GM23338 (cell line): Measurements from ENCODE around the gene ABHD6. TPM values are rescaled to one million over a fixed set of nuclear protein-coding genes. Genes with fewer than 3 reads are reported as not detected.
"Not testable (repeated sequence)": the region's sequence is repeated elsewhere in the genome, so short reads cannot be mapped to it uniquely, and the experiment has no call there.

Experiments used
- ATAC-seq: fragments of 200-7000 bp; cut with Tn5 transposase; 3 replicates; pipeline ENCODE4 v1.9.1; 2020
- DNase-seq: peaks from one replicate; pipeline ENCODE4 v3.0.0-alpha.2; 2015; ENCODE audit warnings: low spot score
- H2AFZ ChIP-seq: fragments of 200-600 bp; sonication (generic); 2 replicates; pipeline ENCODE4 v1.8.0; 2016; ENCODE audit warnings: antibody characterized with exemption, mild to moderate bottlenecking, moderate library complexity
- H3F3A ChIP-seq: fragments of 200-600 bp; sonication (generic); replicated peaks from 2 replicates; pipeline ENCODE4 v1.8.0; 2017; ENCODE audit warnings: antibody characterized with exemption, mixed run types, low read depth
- H3K27ac ChIP-seq: fragments of 200-600 bp; sonication (generic); 2 replicates; pipeline ENCODE4 v1.6.1; 2016; ENCODE audit warnings: low read depth
- H3K27me3 ChIP-seq: fragments of 200-600 bp; sonication (generic); 2 replicates; pipeline ENCODE4 v1.8.0; 2016; ENCODE audit warnings: mild to moderate bottlenecking, mixed run types, moderate library complexity; ENCODE audit not compliant: insufficient read depth
- H3K36me3 ChIP-seq: fragments of 200-600 bp; sonication (generic); 2 replicates; pipeline ENCODE4 v1.8.0; 2016; ENCODE audit warnings: mild to moderate bottlenecking; ENCODE audit not compliant: insufficient read depth
- H3K4me1 ChIP-seq: fragments of 200-600 bp; sonication (generic); 2 replicates; pipeline ENCODE4 v1.8.0; 2016; ENCODE audit warnings: mild to moderate bottlenecking, moderate library complexity; ENCODE audit not compliant: insufficient read depth
- H3K4me2 ChIP-seq: fragments of 200-600 bp; sonication (generic); 2 replicates; pipeline ENCODE4 v1.7.1; 2017; ENCODE audit warnings: mixed run types
- H3K4me3 ChIP-seq: fragments of 200-600 bp; sonication (generic); 2 replicates; pipeline ENCODE4 v1.6.1; 2016; ENCODE audit warnings: mixed run types
- H3K79me2 ChIP-seq: fragments of 200-600 bp; sonication (generic); replicated peaks from 2 replicates; pipeline ENCODE4 v1.8.0; 2017; ENCODE audit warnings: mild to moderate bottlenecking; ENCODE audit not compliant: insufficient read depth
- H3K9me2 ChIP-seq: fragments of 200-600 bp; sonication (generic); 2 replicates; pipeline ENCODE4 v1.8.0; 2017; ENCODE audit not compliant: insufficient read depth
- H4K20me1 ChIP-seq: fragments of 200-600 bp; sonication (generic); replicated peaks from 2 replicates; pipeline ENCODE4 v1.8.0; 2017; ENCODE audit warnings: mild to moderate bottlenecking; ENCODE audit not compliant: insufficient read depth
- H3K27ac Mint-ChIP-seq: 2 replicates; pipeline ENCODE4 v1.8.0; 2020; ENCODE audit warnings: inconsistent platforms, mild to moderate bottlenecking, moderate library complexity, mixed read lengths
- H3K27me3 Mint-ChIP-seq: 3 replicates; pipeline ENCODE4 v1.8.0; 2022; ENCODE audit warnings: low read depth, mild to moderate bottlenecking, moderate library complexity, mixed read lengths, inconsistent platforms; ENCODE audit not compliant: insufficient read depth, poor library complexity
- H3K36me3 Mint-ChIP-seq: 3 replicates; pipeline ENCODE4 v1.8.0; 2021; ENCODE audit warnings: low read depth, mild to moderate bottlenecking, inconsistent platforms, moderate library complexity, mixed read lengths
- H3K4me1 Mint-ChIP-seq: 3 replicates; pipeline ENCODE4 v1.8.0; 2020; ENCODE audit warnings: mild to moderate bottlenecking, inconsistent platforms, mixed read lengths
- H3K4me3 Mint-ChIP-seq: 3 replicates; pipeline ENCODE4 v1.8.0; 2021; ENCODE audit warnings: moderate library complexity, mild to moderate bottlenecking, inconsistent platforms, mixed read lengths
- H3K9me3 Mint-ChIP-seq: 3 replicates; pipeline ENCODE4 v1.8.0; 2020; ENCODE audit warnings: moderate library complexity, mild to moderate bottlenecking, inconsistent platforms, mixed read lengths
- CREB1 ChIP-seq: fragments of 250-450 bp; sonication (Bioruptor Pico); IDR thresholded peaks from 2 replicates; pipeline ENCODE4 v1.5.0; 2020; ENCODE audit warnings: low read depth, mild to moderate bottlenecking, moderate library complexity
- EZH2 ChIP-seq: fragments of 200-600 bp; sonication (generic); IDR thresholded peaks from one replicate; pipeline ENCODE4 v1.8.0; 2017; ENCODE audit warnings: antibody characterized with exemption, mild to moderate bottlenecking, low read depth; ENCODE audit not compliant: unreplicated experiment
- EZH2phosphoT487 ChIP-seq: fragments of 200-600 bp; sonication (generic); IDR thresholded peaks from one replicate; pipeline ENCODE4 v1.8.1; 2018; ENCODE audit warnings: antibody characterized with exemption; ENCODE audit not compliant: unreplicated experiment
- NANOG ChIP-seq: IDR thresholded peaks from 2 replicates; pipeline ENCODE4 v1.6.1; 2016; ENCODE audit warnings: antibody characterized with exemption, borderline replicate concordance
- POLR2AphosphoS5 ChIP-seq: IDR thresholded peaks from 2 replicates; pipeline ENCODE4 v1.6.1; 2016; ENCODE audit warnings: antibody characterized with exemption, low read depth
- STAT1 ChIP-seq: IDR thresholded peaks from one replicate; pipeline ENCODE4 v1.6.1; 2016; ENCODE audit warnings: antibody characterized with exemption; ENCODE audit not compliant: unreplicated experiment
- ZNF114 ChIP-seq: fragments of 250-450 bp; sonication (Bioruptor Pico); IDR thresholded peaks from 2 replicates; pipeline ENCODE4 v1.5.0; 2020; ENCODE audit warnings: mild to moderate bottlenecking, moderate library complexity
- ZNF331 ChIP-seq: fragments of 250-450 bp; sonication (Bioruptor Pico); IDR thresholded peaks from 2 replicates; pipeline ENCODE4 v1.5.0; 2020; ENCODE audit warnings: low read depth, mild to moderate bottlenecking, moderate library complexity
- polyA plus RNA-seq: library from polyadenylated mRNA; unstranded; fragments of >200 nt; fragmentation: Nextera tagmentation; extraction: Ambion mirVana; gene quantifications from 2 replicates; pipeline ENCODE4 v1.2.1, GENCODE V29; 2016
- total RNA-seq: library from RNA; depleted of rRNA; stranded (reverse); fragments of >200 nt; shearing (Covaris generic); gene quantifications from 2 replicates; pipeline ENCODE4 v1.2.3, GENCODE V29; 2014
- TF ChIP-seq, protein P1 (sequence below): IDR thresholded peaks from one replicate; pipeline ENCODE4 v1.6.1; 2018; ENCODE audit warnings: antibody characterized with exemption; ENCODE audit not compliant: unreplicated experiment
- TF ChIP-seq, protein P2 (sequence below): IDR thresholded peaks from 2 replicates; pipeline ENCODE4 v1.6.1; 2016; ENCODE audit warnings: antibody characterized with exemption

ABHD6 gene
- total and polyA plus RNA-seq, 2 experiments from 2014 or later = 3.7 to 5.5 TPM

DNA sequence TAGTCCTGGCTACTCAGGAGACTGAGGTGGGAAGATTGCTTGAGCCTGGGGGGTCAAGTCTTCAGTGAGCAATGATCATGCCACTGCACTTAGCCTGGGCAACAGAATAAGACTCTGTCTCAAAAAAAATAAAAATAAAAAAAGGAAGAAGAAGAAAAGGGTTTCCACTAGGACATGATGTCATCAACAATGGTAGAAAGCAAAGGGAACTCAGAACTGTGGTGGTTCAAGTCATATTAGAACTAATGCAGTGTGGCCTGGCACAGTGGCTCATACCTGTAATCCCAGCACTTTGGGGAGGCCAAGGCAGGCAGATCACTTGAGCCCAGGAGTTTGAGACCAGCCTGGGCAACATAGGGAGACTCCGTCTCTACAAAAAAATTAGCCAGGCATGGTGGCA lies 30.0 kb downstream of the ABHD6 start:
- H2AFZ ChIP-seq, H3K9me2 ChIP-seq, ATAC-seq, H3K27me3 ChIP-seq, H3K27ac Mint-ChIP-seq, H3K27me3 Mint-ChIP-seq, H3K36me3 ChIP-seq, DNase-seq, H3K4me1 ChIP-seq, H3K4me3 ChIP-seq, H3K9me3 Mint-ChIP-seq, H3K27ac ChIP-seq, H3K4me2 ChIP-seq, H3K4me3 Mint-ChIP-seq, H4K20me1 ChIP-seq, H3F3A ChIP-seq, H3K4me1 Mint-ChIP-seq, H3K36me3 Mint-ChIP-seq, H3K79me2 ChIP-seq: not testable (repeated sequence)

DNA sequence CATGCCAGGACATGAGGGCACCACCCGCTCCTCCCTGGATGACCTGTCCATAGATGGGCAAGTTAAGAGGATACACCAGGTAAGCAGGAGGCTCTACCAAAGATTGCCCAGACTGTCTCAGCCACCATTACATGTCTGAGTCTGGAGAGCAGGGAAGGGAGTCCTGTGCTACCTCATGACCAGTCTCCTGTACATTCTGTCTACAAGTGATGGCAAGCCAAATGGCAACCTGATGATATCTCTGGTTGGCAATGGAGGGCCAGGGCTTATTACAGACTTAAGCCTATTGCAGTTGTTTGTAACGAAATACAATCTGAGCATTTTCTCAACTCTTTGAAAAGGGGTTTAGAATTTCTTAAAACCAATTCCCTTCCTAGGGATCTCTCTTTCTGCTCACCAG lies 31.8 kb downstream of the ABHD6 start:
- H3K4me3 Mint-ChIP-seq = no peak overlapping the region

DNA sequence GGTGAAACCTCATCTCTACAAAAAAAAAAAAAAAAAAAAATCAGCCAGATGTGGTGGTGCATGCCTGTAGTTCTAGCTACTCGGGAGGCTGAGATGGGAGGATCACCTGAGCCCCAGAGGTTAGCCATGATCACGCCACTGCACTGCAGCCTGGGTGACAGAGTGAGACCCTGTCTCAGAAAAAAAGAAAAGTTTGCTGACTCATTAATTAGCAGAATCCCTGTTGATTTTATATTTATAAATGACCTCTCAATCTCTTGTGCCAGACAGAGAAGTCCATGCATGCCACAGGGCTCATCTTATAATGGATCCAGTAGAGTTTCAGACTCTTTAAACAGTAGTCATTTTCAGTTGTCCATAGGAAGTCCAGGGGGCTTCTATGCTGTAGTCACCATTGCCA lies 32.9 kb downstream of the ABHD6 start:
- Mint-ChIP-seq H3K36me3 (peaks cover 3% of the 10 kb centered on the region; the same call in 1 of the 3 replicates), H3K9me3 (no peaks in the 10 kb centered on the region), H3K4me1 (no peaks in the 10 kb centered on the region), H3K27ac (no peak overlapping the region), H3K4me3 (no peak overlapping the region), H3K27me3 (no peaks in the 10 kb centered on the region)
- no peak overlapping the region for H3K4me3 ChIP-seq
- H3K4me2 ChIP-seq = no peak overlapping the region
- no peak overlapping the region for H2AFZ ChIP-seq
- H3K27ac ChIP-seq = no peak overlapping the region
- H3K79me2 ChIP-seq = no peaks in the 10 kb centered on the region
- no peaks in the 10 kb centered on the region for H4K20me1 ChIP-seq
- H3K27me3 ChIP-seq = no peaks in the 10 kb centered on the region
- ATAC-seq (no peak), DNase-seq (no peak)
- peaks cover 5% of the 10 kb centered on the region; the same call in 1 of the 2 replicates for H3K9me2 ChIP-seq
- no peaks in the 10 kb centered on the region for H3F3A ChIP-seq
- H3K4me1 ChIP-seq = no peaks in the 10 kb centered on the region
- H3K36me3 ChIP-seq = no peaks in the 10 kb centered on the region
- TF ChIP-seq ZNF114 (CRISPR knock-in tag) = no peak
- TF ChIP-seq ZNF331 (CRISPR knock-in tag) = no peak
- TF ChIP-seq, protein P1, sequence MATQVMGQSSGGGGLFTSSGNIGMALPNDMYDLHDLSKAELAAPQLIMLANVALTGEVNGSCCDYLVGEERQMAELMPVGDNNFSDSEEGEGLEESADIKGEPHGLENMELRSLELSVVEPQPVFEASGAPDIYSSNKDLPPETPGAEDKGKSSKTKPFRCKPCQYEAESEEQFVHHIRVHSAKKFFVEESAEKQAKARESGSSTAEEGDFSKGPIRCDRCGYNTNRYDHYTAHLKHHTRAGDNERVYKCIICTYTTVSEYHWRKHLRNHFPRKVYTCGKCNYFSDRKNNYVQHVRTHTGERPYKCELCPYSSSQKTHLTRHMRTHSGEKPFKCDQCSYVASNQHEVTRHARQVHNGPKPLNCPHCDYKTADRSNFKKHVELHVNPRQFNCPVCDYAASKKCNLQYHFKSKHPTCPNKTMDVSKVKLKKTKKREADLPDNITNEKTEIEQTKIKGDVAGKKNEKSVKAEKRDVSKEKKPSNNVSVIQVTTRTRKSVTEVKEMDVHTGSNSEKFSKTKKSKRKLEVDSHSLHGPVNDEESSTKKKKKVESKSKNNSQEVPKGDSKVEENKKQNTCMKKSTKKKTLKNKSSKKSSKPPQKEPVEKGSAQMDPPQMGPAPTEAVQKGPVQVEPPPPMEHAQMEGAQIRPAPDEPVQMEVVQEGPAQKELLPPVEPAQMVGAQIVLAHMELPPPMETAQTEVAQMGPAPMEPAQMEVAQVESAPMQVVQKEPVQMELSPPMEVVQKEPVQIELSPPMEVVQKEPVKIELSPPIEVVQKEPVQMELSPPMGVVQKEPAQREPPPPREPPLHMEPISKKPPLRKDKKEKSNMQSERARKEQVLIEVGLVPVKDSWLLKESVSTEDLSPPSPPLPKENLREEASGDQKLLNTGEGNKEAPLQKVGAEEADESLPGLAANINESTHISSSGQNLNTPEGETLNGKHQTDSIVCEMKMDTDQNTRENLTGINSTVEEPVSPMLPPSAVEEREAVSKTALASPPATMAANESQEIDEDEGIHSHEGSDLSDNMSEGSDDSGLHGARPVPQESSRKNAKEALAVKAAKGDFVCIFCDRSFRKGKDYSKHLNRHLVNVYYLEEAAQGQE = no peak
- no peak for TF ChIP-seq STAT1
- TF ChIP-seq CREB1 (CRISPR knock-in tag) = no peak
- TF ChIP-seq EZH2 = no peak
- TF ChIP-seq, protein P2, sequence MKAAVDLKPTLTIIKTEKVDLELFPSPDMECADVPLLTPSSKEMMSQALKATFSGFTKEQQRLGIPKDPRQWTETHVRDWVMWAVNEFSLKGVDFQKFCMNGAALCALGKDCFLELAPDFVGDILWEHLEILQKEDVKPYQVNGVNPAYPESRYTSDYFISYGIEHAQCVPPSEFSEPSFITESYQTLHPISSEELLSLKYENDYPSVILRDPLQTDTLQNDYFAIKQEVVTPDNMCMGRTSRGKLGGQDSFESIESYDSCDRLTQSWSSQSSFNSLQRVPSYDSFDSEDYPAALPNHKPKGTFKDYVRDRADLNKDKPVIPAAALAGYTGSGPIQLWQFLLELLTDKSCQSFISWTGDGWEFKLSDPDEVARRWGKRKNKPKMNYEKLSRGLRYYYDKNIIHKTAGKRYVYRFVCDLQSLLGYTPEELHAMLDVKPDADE = no peak
- TF ChIP-seq POLR2AphosphoS5 = no peak
- TF ChIP-seq NANOG = no peak
- TF ChIP-seq EZH2phosphoT487 = no peak

More for the DNA sequence above, 31.8 kb downstream of the ABHD6 start:
- TF ChIP-seq EZH2 (no peak), ZNF331 (CRISPR knock-in tag) (no peak), POLR2AphosphoS5 (no peak), CREB1 (CRISPR knock-in tag) (no peak)
- no peak for ATAC-seq
- H3K4me2 ChIP-seq = no peak overlapping the region
- Mint-ChIP-seq H3K27ac (no peak overlapping the region), H3K36me3 (no peaks in the 10 kb centered on the region), H3K27me3 (no peaks in the 10 kb centered on the region), H3K4me1 (no peaks in the 10 kb centered on the region), H3K9me3 (no peaks in the 10 kb centered on the region)
- H2AFZ ChIP-seq = no peak overlapping the region
- H3K27ac ChIP-seq = no peak overlapping the region
- no peaks in the 10 kb centered on the region for H3F3A ChIP-seq
- no peaks in the 10 kb centered on the region for H3K27me3 ChIP-seq
- H3K4me3 ChIP-seq = no peak overlapping the region
- no peaks in the 10 kb centered on the region for H3K4me1 ChIP-seq
- no peaks in the 10 kb centered on the region for H3K79me2 ChIP-seq
- DNase-seq = no peak
- no peaks in the 10 kb centered on the region for H3K36me3 ChIP-seq
- H3K9me2 ChIP-seq = peaks cover 5% of the 10 kb centered on the region; the same call in 1 of the 2 replicates
- no peaks in the 10 kb centered on the region for H4K20me1 ChIP-seq
